A549 treated with CORT108297 at 1 μM for 4 hours (cell line): Measurements from ENCODE around the gene SASS6. TPM values are rescaled to one million over a fixed set of nuclear protein-coding genes. Genes with fewer than 3 reads are reported as not detected.

Experiments used
- total RNA-seq: library from RNA; stranded (reverse); fragments of 200-300 nt; extraction: Qiagen RNA extraction; gene quantifications from 5 replicates; pipeline ENCODE4 v1.2.3, GENCODE V29; 2022

Gene SASS6, protein sequence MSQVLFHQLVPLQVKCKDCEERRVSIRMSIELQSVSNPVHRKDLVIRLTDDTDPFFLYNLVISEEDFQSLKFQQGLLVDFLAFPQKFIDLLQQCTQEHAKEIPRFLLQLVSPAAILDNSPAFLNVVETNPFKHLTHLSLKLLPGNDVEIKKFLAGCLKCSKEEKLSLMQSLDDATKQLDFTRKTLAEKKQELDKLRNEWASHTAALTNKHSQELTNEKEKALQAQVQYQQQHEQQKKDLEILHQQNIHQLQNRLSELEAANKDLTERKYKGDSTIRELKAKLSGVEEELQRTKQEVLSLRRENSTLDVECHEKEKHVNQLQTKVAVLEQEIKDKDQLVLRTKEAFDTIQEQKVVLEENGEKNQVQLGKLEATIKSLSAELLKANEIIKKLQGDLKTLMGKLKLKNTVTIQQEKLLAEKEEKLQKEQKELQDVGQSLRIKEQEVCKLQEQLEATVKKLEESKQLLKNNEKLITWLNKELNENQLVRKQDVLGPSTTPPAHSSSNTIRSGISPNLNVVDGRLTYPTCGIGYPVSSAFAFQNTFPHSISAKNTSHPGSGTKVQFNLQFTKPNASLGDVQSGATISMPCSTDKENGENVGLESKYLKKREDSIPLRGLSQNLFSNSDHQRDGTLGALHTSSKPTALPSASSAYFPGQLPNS
- total RNA-seq, result 3.5 to 4.9 TPM (median 4.5 TPM) in 5 replicates

GRCh38 chr1:100132566-100133477 lies at the start of gene SASS6, which contains the start of gene TRMT13:
SASS6 (minus strand) TSS chr1:100132930; CDS start chr1:100132814, 116 bp downstream.
TRMT13 (plus strand) TSS chr1:100133163; CDS start chr1:100133169, 6 bp downstream.

DNA sequence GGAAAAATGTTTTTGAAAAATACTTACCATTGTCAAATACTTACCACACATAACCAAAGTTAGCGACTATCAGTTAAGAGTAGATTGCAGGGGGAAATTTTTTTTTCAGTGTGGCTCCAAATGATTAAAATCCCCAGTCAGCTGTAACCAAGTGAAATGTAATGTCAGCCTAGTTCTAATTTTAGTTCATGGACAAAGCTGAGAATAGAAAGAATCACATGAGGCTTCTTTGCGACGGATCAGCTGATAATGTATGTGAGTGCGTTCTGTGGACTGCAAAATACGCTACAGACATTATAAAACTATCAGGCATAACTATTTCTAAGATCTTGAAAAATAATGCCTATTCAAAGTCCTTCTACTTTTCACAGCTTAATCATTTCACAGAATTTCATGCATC lies 45.4 kb upstream of the SASS6 start, which contains the start of gene LRRC39:
Gene LRRC39, minus strand, starts transcription at position 166 of the 400 bp plus-strand sequence. CDS start 9,740 bp downstream, outside the sequence.

Other genes with a start within 250 kb of the SASS6 start
- gene SLC35A3, start 162.9 kb downstream of the SASS6 start, total RNA-seq, result 8.2 to 11.0 TPM (median 9.3 TPM) in 5 replicates
- gene TRMT13, start 233 bp upstream of the SASS6 start, total RNA-seq, result 5.9 to 8.7 TPM (median 6.9 TPM) in 5 replicates
- gene LRRC39, start 45.3 kb upstream of the SASS6 start, total RNA-seq, result 0.07 to 0.15 TPM (median 0.11 TPM) in 4 of 5 replicates, not detected in the other
- 3.2 to 4.7 TPM (median 4.1 TPM) in 5 replicates for gene DBT, start 116.9 kb upstream of the SASS6 start, total RNA-seq
- 21.4 to 24.7 TPM (median 22.7 TPM) in 5 replicates for gene RTCA, start 133.3 kb upstream of the SASS6 start, total RNA-seq
- 2.3 to 2.8 TPM (median 2.5 TPM) in 5 replicates for gene CDC14A, start 219.6 kb upstream of the SASS6 start, total RNA-seq